D341Med (cell line): ENCODE data around the gene EFCAB8.
"Not testable (repeated sequence)": the region's sequence is repeated elsewhere in the genome, so short reads cannot be mapped to it uniquely, and the experiment has no call there.

Source experiments
- DNase-seq: peaks from one replicate; pipeline ENCODE4 v3.0.0; 2012; ENCODE audit warnings: low spot score

EFCAB8 gene

GRCh38 chr20:32886652-32887051, 27.9 kb downstream of the EFCAB8 start:
- DNase-seq: no peak

- no peak for DNase-seq
Measured at GRCh38 chr20:32887492-32887891, 28.8 kb downstream of the EFCAB8 start.

GRCh38 chr20:32888636-32889035, 29.9 kb downstream of the EFCAB8 start:
- no peak for DNase-seq

- no peak for DNase-seq
Measured at GRCh38 chr20:32889281-32889680, 30.6 kb downstream of the EFCAB8 start.

GRCh38 chr20:32891491-32891890, 32.8 kb downstream of the EFCAB8 start:
- DNase-seq: no peak

GRCh38 chr20:32891926-32892660, 33.4 kb downstream of the EFCAB8 start:
- no peak for DNase-seq

GRCh38 chr20:32893263-32894025, 34.7 kb downstream of the EFCAB8 start:
- no peak for DNase-seq

GRCh38 chr20:32894026-32894483, 35.3 kb downstream of the EFCAB8 start:
- DNase-seq: peak; percentile 73

GRCh38 chr20:32894711-32895355, 36.1 kb downstream of the EFCAB8 start:
- DNase-seq: no peak

- no peak for DNase-seq
Measured at GRCh38 chr20:32896521-32897280, 38.0 kb downstream of the EFCAB8 start.

GRCh38 chr20:32898729-32899128, 40.0 kb downstream of the EFCAB8 start:
- no peak for DNase-seq

- peak; percentile 87 for DNase-seq
Measured at GRCh38 chr20:32902456-32903420, 44.0 kb downstream of the EFCAB8 start.

- no peak for DNase-seq
Measured at GRCh38 chr20:32903666-32904175, 45.0 kb downstream of the EFCAB8 start.

GRCh38 chr20:32904678-32905077, 46.0 kb downstream of the EFCAB8 start:
- not testable (repeated sequence) for DNase-seq

- DNase-seq: no peak
Measured at GRCh38 chr20:32906200-32906599, 47.5 kb downstream of the EFCAB8 start.

- DNase-seq: no peak
Measured at GRCh38 chr20:32906871-32907495, 48.3 kb downstream of the EFCAB8 start.

GRCh38 chr20:32907886-32908285, 49.2 kb downstream of the EFCAB8 start:
- DNase-seq: no peak

GRCh38 chr20:32908334-32909292, 49.9 kb downstream of the EFCAB8 start:
- no peak for DNase-seq

GRCh38 chr20:32909451-32909850, 50.7 kb downstream of the EFCAB8 start:
- no peak for DNase-seq
